GM19099 (cell line): ENCODE measurements around the gene CUL5.
A peak's percentile ranks its signal among the peaks of the same experiment; 100 is the strongest.

ENCODE experiments used
- POLR2A ChIP-seq: IDR thresholded peaks from 3 replicates; pipeline ENCODE4 v1.6.1; 2011; ENCODE audit warnings: low read depth; ENCODE audit not compliant: insufficient read length; ENCODE audit errors: extremely low read depth

Gene CUL5

GRCh38 chr11:108008656-108009496, at the start of gene CUL5:
TSS of gene CUL5 (plus strand) at chr11:108008898. CDS start at chr11:108009349, 451 bp downstream.
- peak; percentile 87 for TF ChIP-seq POLR2A

GRCh38 chr11:107961480-107961879, 47.2 kb upstream of the CUL5 start:
- TF ChIP-seq POLR2A = no peak

GRCh38 chr11:107962181-107962580, 46.5 kb upstream of the CUL5 start:
- no peak for TF ChIP-seq POLR2A

- no peak for TF ChIP-seq POLR2A
Observed at GRCh38 chr11:107963091-107963490, 45.6 kb upstream of the CUL5 start.

GRCh38 chr11:107969219-107969618, 39.5 kb upstream of the CUL5 start:
- no peak for TF ChIP-seq POLR2A

GRCh38 chr11:107970049-107970448, 38.6 kb upstream of the CUL5 start:
- TF ChIP-seq POLR2A = no peak

- no peak for TF ChIP-seq POLR2A
Observed at GRCh38 chr11:107973641-107974040, 35.1 kb upstream of the CUL5 start.

- TF ChIP-seq POLR2A = no peak
Observed at GRCh38 chr11:107988397-107989158, 20.1 kb upstream of the CUL5 start.

GRCh38 chr11:107991868-107992414, 16.8 kb upstream of the CUL5 start:
- no peak for TF ChIP-seq POLR2A

- TF ChIP-seq POLR2A = no peak
Observed at GRCh38 chr11:107996006-107996776, 12.5 kb upstream of the CUL5 start.

- TF ChIP-seq POLR2A = no peak
Observed at GRCh38 chr11:107998761-107999160, 9.9 kb upstream of the CUL5 start.

- TF ChIP-seq POLR2A = no peak
Observed at GRCh38 chr11:107999759-108000455, 8.8 kb upstream of the CUL5 start.

GRCh38 chr11:108002476-108002875, 6.2 kb upstream of the CUL5 start:
- TF ChIP-seq POLR2A = no peak

GRCh38 chr11:108003623-108004022, 5.1 kb upstream of the CUL5 start:
- no peak for TF ChIP-seq POLR2A
